Measurements from ENCODE around the gene DTNBP1. TPM values are rescaled to one million over a fixed set of nuclear protein-coding genes. Genes with fewer than 3 reads are reported as not detected.

The DTNBP1 gene
- total RNA-seq, 1 experiment from 2014 or later = 6.4 TPM

DNA sequence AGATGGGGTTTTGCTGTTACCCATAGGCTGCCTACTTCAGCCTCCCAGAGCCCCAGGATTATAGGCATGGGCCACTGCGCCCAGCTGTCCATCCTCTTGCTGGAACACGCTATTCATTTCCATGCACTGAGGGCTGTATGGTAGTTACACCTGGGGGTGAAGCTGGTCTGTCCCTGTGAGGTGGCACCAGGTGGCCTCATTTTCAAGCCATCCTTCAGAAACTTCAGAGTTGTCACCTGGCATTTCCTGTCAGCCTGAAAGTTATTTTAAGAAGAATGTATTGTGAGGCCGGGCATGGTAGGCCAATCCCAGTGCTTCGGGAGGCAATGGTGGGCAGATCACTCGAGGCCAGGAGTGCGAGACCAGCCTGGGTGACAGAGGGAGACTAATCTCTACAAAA is 147.6 kb downstream of the DTNBP1 start:
- DNase-seq (ENCODE audit: low read depth) = no peak

DNA sequence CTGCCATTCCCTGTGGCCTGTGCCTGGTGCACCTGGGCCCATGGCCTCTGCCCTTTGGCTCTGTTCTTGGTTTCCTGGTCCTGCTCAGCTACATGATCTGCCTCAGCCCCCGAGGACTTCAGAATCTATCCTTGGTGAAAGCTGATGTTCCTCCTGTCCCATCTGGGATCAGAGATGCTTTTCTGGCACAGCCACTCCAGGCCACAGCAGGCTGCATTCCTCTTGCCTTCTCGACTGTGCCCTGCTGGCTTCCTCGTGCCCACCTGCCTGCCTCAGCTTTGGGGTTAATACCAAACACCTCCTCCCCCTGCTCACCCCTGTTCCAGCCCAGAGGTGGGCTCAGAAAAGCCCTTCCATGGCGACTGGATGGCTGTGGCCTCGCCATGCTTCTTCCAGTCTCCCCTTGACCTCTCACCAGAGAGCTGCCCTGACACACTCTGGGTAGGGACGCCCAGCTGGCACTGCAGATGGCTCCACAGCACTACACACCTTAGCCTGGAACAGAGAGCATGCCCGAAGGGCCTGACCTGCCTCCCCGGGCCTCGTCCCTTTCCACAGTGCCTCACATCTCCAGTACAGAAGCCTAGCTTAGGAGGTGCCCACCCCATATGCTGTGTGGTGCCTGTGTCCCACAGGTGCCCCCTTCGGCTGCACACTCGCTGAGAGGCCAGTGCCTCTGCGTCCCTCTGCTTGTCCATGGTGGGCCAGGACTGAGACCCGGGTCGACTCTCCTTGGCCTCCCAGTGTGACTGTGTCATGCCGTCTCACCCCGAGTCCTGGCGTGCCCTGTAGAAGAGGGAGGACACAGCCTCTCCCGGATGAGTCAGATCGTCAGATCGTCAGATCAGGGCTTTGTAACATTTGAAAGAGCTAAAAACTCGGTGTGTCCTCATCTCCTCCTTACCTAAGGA is 148.8 kb downstream of the DTNBP1 start:
- no peak for DNase-seq (ENCODE audit: low read depth)

DNA sequence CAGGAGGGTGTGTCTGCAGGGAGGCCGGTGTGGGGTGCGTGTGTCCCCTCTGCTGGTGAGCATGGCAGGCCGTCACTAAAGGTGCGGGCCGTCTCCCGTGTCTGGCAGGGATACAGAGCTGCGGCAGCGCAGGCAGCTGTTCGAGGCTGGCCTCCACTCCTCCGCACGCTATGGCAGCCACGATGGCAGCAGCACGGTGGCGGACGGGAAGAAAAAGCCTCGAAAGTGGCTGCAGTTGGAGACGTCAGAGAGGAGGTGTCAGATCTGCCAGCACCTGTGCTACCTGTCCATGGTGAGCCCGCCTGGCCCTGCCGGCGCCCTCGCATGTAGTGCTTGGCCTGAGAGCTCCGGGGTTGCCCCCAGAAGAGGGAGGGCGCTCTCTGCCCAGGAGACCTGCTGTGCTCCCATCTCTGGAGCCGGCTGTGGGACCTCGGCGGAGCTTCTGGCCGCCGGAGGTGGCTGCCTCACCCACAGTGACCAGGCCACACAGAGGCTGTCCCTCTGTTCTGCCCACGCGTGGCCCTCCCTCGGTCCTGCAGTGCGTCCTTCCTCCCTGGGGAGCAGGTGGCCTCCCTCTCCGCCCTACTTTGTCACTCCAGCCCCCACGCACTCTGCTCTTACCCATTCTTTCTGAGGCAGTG is 149.6 kb downstream of the DTNBP1 start:
- DNase-seq (ENCODE audit: low read depth) = no peak

DNA sequence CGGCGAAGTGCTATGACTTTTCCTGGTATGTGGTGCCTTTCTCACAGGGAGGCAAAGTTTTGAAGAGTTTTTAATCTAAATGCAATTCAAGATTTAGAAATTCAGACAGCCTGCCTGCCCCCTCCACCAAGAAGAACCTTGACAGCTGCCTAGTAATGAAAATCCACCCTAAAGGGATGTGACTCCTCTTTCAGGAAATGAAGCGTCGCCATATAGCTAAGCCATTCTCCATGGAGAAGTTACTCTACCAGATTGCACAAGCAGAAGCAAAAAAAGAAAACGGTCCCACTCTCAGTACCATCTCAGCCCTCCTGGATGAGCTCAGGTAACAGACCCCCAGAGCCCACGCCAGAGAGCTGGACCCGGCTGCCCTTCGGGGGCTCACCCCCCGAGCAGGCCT is 150.1 kb downstream of the DTNBP1 start:
- DNase-seq (ENCODE audit: low read depth) = no peak

DNA sequence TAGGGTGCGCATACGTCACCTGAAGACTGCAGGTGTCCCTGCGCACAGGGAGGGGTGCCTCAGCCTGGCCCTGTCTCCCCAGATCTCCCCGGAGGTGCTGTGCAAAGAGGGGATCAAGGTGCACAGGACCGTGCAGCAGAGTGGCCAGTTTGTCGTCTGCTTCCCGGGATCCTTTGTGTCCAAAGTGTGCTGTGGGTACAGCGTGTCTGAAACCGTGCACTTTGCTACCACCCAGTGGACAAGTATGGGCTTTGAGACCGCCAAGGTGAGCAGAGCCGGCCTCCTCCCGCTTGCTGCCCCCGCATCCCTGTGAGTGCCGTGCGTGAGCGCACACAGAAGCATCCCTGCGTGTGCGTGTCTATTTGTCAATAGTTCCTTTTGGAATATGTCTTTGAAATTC is 150.7 kb downstream of the DTNBP1 start:
- no peak for DNase-seq (ENCODE audit: low read depth)

DNA sequence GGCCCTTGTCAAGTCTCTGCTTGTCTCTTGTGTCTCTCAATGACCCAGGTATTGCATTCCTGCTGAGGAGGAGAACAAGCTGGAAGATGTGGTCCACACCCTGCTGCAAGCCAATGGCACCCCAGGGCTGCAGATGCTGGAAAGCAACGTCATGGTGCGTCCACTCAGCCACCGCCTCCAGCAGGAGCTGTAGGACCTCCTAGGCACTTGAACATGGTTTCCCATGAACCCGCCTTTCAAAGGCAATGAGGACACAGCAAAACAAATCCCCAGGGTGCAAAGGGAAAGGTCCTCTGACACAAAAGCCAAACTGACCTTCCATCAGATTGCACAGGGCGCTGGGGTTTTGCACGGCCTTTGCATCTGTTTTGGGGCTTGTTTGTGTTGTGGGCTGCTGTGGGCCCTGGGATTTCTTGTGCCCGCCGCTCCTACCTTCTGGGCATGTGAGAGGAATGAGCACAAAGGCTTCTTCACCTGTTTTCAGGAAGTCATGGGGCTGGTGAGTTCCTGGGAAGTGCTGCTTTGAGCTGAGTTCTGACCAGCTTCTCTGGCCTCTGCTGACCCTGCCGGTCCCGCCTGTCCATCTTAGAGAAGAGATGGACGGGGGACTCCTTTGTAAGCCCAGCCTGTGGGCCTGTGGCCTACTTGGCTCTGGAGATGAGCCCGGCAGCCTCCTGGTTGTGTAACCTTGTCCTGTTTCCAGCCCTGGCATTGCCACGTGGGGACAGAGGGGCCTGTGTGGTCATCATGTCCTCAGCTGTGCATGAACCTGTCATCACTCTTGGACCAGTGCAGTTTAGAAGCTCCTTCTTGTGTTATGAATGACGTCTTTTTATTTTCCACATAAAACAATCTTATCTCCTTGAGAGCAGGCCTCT is 151.3 kb downstream of the DTNBP1 start:
- no peak for DNase-seq (ENCODE audit: low read depth)

DNA sequence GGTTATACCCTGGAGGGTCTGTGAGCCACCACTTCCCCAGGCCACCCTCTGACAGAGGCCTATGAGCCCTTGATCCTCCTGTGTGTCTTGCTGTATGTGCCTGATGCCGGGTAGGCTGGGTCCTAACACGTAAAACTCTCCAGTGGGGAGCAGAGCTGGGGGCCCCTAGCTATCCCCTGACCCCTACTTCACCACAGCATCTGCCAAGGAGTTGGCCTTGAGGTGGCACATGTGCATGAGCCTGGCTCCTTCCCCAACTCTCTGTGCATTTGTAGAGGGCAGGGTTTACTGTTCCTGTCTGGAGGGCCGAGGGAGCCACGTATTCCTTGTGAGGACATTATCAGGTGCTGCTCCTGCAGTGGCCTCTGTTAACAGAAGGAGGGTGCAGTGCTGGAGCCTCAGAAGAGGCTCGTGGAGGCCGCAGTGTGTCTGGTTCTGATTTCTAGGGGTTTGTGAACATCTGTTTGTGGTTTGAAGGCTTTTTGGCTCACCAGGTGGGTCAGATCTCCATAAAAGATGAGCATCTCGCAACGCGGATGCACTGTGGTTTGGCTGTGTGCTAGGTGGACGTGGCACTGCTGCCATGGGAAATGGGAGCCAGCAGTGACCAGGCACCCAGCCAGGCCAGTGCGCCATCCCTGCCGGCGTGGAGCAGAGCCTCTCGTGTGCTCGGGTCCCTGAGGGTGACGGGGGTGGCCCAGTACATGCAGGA is 152.1 kb downstream of the DTNBP1 start:
- peak; percentile 89 for DNase-seq (ENCODE audit: low read depth)

DNA sequence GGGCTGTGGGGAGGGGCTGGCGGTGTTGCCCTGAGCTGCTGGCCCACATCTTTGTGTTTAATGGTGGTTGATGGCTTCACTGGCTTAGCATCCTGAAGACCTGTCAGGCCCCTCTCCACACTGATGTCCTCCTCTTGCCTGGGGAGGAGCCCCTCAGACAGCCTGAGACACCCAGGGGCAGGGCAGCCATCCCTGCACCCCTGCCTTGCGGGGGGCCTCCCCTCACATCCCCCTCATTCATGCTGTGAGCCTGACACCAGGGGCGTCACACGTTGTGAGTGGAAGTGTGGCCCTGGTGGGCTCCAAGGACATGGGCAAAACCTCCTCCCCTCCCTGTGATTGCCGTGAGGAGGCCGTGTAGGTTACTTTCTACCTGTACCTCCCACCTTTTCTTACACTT is 152.7 kb downstream of the DTNBP1 start:
- no peak for DNase-seq (ENCODE audit: low read depth)

DNA sequence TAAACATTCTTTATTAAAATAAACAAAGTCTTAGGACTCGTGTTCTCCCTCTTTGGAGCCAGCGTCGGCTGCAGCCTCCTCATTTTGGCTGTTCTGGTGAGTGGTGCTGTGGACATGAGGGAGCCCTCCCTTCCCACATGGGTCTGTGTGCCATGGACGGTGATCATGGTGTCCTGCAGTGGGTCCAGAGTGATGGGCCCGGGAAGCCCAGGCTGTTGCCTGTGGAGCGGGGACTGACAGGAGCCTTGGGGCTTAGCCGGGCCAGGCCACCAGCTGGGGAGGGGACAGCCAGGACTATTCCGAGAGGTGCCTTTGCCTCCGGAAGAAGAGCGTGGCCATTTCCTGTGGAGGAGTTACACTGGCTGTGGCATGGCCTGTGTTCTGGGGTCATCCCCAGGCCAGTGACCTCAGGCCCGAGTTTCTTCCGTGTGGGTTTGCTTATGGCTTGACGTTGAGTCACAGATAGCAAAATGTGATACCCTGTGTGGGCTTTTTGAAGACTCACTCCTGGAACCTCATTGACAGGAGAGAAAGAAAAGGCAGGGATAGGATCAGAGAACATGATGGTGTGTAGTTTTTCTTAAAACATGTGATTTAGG is 153.4 kb downstream of the DTNBP1 start:
- DNase-seq (ENCODE audit: low read depth) = peak; percentile 85

DNA sequence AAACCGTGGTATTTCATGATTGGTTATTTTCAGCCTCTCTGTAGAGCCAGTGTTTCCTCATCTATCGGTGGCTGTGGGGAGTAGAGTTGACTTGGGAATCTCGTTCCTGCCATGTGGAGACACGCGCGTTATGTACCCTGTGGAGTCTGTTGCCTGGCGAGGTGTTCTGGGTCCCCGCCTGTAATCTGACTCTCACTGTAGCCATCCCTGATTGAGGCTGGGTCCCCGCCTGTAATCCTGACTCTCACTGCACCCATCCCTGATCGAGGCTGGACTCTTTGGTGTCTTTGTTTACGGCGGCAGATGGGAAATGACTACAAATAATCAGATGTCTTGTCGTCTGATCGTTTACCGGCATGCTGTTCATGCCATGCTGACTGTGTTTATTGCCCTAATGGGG is 153.9 kb downstream of the DTNBP1 start:
- no peak for DNase-seq (ENCODE audit: low read depth)

DNA sequence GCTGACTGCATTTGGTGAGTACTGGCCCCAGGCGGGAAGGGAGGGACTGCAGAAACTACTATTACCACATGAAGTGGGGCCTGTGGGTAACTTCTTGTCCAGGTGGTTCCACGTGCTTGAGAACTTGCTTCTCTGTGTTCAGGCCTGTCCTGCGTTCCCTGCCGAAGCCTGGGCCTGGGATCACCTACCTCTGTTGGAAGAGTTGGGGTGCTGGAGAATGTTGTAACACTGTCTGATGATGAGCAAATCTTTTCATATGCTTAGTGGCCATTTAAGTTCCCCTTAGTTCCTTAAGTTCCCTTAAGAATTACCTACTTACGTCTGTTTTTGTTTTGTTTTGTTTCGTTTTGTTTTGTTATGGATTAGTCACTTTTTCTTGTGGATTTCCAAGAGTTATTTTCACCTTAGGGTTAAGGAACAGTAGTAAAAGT is 154.4 kb downstream of the DTNBP1 start:
- DNase-seq (ENCODE audit: low read depth) = no peak

DNA sequence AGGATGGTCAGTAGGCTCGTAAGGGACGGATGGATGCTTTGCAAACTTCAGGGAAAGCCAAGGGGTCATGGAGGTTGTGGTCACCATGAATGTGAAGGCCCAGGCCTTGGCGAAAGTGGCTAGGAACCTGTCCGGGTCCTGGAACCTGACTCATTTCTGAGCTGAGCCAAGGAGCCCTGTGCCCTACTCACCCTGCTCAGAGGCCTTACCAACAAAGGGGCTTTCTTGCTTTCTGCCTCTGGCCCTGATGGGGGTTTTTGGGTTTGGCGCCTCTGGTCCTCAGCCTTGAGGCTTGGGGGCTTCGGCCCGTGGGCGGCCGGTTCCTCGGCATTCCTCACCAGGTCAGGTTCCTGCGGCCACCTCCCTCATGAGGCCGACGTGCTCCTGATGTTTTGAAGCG is 155.1 kb downstream of the DTNBP1 start:
- DNase-seq (ENCODE audit: low read depth) = peak; percentile 65

DNA sequence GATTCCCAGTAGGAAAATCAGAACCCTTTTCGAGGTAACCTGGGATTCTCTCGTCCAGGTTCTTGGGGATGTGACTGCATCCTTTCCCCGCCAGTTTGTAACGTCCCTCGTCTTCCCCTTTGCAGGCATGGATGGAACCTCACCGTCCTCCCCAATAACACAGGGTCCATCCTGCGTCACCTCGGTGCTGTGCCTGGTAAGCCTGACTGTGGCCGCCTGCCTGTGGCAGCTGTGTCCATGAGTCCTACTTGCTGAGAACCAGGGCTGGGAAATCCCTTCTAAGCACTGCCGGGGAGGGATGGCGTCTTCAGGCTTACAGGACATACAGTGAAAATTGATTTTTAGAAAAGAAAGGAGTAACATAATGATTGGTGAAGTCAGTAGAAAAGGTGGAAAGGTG is 155.6 kb downstream of the DTNBP1 start:
- DNase-seq (ENCODE audit: low read depth) = no peak

DNA sequence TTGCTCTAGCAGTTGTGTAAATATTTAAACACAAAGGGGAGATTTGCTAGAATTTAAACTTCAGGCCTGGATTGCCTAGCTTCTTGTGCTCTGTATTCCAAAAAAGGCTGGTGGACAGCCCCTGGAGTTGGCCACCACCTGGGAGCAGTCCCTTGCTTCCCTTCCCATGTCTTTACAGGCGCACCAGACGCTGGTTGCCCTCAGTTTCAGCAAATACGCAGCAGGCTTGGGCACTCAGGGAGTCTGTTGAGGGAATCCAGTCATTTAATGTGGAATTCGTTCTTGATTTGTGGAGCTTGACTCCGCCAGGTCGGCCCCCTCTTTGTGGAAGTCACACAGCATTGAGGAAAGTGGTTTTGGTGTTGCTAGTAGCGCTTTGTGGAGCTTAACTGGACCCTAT is 156.8 kb downstream of the DTNBP1 start:
- no peak for DNase-seq (ENCODE audit: low read depth)

DNA sequence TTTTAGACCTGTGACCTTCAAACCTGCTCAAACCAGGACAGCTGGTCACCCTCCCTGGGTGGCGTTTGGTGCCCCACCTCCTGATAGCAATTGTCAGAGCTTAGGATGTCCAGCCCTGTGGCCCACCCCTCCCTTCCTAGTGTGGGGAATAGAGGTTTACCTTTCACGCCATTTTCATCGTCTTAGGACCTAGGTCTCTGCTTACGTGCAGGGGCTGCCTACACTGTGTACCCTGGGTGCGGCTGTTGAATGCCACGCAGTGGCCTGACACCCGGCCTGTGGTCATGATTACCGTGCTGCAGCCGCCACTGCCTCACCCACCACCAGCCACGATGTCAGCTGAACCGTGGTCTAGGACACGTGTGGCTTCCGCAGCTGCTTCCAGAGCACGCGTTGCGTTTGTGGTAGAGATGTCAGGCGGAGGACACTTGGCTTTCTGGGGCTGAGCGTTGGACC is 157.3 kb downstream of the DTNBP1 start:
- DNase-seq (ENCODE audit: low read depth) = no peak

DNA sequence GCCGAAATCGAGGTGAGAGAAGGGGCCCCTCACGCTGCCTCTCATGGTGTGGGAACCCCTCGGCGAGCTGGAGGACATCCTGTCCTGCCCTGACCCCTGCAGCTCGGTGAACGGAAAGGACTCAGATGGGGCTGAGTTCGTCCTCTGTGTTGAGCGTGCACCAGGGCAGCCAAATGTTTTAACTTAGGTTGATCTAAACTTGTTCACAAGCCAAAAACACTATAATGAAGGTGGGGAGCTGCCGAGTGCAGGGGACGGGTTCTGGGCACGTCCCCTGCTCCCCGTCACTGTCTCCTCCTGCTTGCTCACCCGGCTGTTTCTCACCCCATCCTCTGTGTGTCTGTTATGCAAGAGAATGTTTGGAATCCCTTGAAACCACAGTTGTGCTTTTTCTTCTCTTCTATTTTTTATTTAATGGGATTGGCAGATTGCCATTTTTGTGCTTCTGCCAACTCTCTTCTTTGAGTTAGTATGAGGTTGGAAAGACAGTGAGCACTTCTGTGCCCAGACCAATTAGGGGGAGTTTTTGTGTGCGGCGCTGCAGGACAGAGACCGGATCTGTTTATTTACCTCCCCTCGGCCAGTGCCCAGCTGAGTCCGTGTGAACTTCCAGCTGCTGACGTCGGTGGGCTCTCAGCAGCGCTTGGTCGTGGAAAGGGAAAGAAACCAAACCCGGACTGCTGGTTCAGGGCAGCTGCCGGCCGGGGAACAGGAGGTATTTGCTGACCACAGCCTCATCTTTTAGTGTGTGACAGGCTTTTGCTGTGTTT is 158.1 kb downstream of the DTNBP1 start:
- DNase-seq (ENCODE audit: low read depth) = peak; percentile 100

DNA sequence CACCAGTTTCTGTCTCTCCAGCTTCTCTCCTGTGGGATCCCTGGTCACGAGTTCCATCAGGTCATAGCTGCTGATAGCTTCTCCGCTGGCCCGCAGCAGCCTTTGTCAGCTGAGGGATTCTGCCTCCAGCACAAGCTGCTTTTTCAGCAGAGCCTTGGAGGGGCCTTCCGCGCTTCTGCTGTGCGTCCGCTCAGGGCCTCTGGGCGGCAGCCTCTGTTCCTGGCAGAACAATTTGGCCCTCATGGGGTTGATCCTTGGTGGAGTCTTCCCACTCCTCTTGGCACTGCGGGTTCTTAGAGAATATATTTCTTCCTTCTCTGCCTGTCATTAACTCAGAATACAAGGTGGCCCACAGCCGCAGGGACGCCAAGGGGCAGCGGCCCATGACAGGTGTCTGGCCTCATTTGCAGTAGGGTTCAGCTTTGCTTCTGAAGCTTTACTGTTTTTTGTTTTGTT is 158.8 kb downstream of the DTNBP1 start:
- DNase-seq (ENCODE audit: low read depth) = no peak

DNA sequence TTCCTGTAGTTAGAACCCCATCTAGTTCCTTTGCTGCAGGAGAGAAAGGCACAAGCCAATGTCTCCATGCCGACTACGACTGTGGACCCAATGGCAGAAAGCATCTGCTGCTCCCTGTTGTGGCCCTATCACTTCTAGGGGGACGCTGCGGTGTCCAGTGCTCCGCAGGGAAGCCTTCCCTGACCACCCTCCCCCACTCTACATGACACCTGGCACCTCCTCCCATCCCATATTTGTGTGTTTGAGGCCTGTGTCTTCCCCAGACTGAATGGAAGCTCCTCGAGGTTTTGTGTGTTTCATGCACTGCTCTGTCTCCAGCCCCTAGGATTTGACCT is 159.5 kb downstream of the DTNBP1 start:
- DNase-seq (ENCODE audit: low read depth) = no peak

DNA sequence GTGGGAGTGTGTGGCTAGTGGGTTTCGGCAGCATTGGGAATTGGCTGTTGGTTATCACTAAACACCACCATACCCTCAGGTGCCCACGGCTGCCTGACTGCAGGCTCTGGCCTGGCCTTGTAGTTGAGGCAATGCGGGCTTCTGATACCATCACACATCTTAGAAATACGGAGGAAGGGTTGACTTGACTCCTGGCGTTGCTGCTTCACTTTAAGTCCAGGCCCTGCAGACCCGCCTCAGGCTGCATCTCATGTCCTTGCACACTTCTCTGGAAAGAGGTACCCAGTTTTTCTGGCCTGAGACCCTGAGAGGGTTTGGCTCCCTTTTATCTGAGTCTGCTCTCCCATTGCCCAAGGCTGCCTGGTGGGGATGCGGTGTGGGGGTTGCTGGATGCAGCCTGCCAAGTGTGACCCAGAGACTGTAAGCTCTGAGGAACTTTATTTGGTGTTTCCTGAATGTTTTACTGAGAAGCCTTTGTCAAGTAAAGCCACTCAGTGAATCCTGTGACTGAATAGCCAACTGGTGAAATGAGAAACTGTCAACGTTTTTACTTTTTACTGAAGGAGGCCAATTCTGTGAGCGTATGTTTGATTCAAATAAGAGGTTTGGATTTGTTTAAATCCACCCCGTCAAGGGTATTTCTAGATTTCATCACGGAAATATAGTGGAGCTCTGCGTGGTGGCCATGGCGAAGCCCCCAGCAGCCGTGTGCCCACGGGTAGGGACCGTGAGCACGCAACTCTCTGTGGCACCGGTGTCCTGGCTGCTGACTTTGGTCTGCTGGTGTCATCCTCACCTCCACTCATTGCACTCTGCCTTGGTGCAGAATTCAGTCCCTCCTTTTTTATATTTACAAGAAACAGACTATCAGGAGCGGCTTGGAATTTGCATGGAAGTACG is 160.1 kb downstream of the DTNBP1 start:
- no peak for DNase-seq (ENCODE audit: low read depth)

Data from RPMI7951 (cell line).